Measurements from ENCODE around the gene ARGLU1.
A peak's percentile ranks its signal among the peaks of the same experiment; 100 is the strongest.

ARGLU1 gene

DNA sequence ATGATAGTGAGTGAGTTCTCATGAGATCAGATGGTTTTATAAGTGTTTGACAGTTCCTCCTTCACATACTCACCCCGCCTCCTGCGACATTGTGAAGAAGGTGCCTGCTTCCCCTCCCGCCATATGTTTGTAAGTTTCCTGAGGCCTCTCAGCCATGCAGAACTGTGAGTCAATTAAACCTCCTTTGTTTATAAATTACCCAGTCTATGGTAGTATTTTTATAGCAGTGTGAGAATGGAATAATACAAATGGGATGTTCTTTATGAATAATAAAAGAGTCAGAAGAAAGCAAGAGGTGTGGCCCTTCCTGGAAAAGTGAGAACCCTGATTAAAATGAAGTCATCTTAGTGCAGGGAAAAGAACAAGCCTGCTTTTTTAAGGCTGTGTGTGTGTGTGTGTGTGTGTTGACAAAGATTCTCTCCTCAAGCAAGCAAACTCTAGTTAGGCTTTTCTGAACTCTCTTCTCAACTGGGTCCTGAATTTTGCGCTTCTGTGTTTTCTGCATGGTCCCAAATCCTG is 18.8 kb upstream of the ARGLU1 start:
- no peak for DNase-seq (ENCODE audit: low read depth)

DNA sequence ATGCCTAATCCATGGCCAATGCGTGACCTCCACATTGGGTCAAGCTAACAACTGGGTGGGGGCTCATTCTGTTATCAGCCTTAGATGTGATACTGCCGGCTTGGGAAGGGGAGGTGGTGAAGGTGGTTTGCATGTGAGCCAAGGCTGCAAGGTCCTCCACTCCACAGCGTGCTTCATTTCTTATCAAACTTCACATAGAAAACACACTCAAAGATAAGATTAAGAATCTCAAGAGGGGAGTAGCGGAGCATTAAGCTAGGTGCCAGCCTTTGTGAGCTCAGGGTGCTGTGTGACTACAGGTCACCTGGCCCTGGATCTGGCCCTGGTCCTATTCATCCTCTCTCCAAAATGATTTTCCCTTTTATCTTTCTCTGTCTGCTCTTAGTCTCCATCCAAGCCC is 13.3 kb upstream of the ARGLU1 start:
- DNase-seq (ENCODE audit: low read depth): no peak

DNA sequence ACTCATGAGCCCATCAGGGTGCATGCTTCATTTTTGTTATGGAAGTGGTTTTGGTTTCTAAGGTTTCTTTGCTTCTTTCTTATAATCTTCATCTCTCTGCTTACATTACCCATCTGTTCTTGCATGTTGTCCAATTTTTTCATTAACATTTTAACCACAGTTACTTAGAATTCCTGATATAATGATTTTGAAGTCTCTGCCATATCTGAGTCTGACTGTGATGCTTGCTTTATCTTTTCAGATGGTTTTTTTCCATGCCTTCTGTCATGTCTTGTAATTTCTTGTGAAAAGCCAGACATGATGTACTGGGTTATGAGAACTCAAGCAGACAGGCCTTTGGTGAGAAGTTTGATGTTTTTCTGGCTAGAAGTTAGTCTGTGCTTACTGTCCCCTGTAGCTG is 8.0 kb upstream of the ARGLU1 start:
- DNase-seq (ENCODE audit: low read depth): no peak

DNA sequence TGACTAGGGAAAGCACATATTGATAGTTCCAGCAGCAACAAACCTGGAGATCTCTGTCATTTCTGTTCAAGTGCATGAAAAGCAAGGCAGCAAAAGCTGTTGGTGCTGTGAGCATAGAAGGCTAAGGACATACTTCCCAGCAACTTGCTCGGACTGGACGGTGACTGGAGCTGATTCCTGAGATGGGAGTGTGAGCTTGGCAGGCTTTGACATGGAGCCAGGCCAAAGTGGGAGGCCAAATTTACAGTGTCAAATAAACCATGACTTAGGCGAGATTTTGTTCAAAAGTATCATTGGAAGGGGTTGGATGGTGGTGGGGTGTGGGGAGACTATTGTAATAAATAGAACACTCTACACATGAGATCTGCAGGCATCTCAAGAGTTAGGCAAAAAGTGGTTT is 5.9 kb upstream of the ARGLU1 start:
- DNase-seq (ENCODE audit: low read depth): no peak

DNA sequence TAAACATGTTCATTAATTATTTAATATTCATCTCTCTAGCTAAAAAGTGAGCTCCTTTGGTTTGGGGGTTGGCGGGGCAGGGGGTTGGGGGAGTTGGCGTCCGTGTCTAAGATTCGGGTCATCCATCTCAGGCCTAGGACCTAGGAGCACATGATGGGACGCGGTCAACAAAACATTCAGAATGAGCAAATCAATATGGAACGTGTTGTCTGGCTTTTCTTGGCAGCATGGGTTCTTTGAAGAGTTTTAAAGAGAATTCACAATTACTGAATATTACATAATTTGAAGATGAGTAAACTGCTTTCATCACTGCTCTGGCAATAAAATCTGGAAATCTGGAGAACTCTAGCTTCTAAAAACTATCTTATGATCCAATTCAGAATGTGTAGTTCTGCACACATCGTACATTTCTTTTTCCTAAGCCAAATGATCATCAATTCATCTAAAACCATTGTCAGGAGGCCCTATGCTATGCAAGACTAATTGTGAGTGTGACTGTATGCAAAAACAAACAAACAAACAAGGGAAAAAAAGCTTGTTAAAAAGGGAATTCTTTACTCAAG is 5.4 kb upstream of the ARGLU1 start:
- no peak for DNase-seq (ENCODE audit: low read depth)

DNA sequence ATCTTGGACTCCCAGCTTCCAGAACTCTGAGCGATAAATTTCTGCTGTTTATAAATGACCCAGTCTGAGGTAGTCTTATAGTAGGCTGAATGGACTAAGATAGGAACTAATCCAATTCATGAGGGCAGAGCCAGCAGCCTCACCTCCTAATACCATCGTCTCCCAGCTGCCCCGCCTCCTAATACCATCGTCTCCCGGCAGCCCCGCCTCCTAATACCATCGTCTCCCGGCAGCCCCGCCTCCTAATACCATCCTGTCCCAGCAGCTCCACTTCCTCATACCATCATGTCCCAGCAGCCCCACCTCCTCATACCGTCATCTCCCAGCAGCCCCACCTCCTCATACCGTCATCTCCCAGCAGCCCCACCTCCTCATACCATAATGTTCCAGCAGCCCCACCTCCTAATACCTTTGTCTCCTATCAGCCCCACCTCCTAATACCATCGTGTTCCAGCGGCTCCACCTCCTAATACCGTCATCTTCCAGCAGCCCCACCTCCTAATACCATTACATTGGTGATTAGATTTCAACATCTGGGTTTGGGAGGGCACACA is 2.4 kb upstream of the ARGLU1 start:
- peak; percentile 45 for DNase-seq (ENCODE audit: low read depth)

DNA sequence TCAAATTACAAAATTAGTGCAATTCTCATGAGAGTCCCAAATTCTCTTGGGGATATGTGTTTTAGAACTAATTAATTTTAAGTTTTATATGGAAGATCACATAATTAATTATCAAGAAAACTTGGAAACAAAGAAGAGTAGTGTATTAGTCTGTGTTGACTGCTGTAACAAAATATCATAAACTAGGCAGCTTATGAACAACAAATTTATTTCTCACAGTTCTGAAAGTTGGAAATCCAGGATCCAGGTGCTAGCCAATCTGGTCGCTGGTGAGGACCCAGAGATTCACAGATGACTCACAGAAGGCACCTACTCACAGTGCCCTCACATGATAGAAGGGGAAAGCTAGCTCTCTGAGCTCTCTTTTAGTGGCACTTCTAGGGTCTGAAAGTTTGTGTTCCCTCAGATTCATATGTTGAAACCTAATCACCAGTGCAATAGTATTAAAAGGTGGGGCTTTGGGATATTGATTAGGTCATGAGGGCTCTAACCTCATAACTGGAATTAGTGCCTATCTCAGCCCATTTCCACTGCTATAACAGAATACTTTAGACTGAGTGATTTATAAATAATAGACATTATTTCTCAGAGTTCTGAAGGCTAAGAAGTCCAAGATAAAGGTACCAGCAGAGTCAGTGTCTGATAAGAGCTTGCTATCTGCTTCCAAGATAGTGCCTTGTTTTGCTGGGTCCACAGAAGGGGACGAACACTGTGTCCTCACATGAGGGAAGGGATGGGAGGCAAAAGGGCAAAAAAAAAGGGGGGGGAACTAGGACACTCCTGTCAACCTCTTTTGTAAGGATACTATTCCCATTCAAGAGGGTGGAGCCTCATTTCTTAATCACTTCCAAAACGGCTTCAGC is 1.5 kb upstream of the ARGLU1 start:
- DNase-seq (ENCODE audit: low read depth): no peak

DNA sequence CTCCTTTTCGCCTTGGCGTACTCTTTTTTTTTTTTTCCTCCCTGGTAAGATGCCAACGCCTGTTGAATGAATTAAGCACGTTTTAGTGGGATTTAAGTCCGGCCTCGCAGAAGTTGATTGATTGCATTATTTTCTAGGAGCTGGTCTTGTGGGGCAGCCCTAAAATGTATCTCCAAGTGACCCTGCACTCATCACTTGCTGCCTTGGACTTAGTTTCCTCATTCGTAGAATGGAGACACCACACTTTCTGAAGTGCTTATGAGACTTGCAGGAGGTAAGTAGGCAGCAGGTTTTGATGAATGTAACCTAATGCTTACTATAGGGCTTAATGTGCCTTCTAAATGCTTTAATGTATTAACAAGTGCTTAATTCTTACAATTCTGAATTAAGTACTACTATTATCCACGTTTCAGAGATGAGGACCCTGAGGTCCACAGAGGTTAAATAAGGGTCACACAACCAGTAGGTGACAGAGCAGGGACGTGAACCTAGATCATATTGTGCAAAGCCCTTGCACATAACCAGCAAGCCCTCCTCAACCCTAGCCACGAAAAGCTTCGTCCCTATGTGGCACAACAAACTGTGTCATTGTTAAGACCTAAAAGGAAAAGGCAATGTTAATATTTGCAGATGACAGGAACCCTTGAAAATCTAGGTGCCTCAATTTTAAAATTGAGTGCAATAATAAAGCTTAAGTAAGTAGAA is 514 bp upstream of the ARGLU1 start:
- no peak for DNase-seq (ENCODE audit: low read depth)

DNA sequence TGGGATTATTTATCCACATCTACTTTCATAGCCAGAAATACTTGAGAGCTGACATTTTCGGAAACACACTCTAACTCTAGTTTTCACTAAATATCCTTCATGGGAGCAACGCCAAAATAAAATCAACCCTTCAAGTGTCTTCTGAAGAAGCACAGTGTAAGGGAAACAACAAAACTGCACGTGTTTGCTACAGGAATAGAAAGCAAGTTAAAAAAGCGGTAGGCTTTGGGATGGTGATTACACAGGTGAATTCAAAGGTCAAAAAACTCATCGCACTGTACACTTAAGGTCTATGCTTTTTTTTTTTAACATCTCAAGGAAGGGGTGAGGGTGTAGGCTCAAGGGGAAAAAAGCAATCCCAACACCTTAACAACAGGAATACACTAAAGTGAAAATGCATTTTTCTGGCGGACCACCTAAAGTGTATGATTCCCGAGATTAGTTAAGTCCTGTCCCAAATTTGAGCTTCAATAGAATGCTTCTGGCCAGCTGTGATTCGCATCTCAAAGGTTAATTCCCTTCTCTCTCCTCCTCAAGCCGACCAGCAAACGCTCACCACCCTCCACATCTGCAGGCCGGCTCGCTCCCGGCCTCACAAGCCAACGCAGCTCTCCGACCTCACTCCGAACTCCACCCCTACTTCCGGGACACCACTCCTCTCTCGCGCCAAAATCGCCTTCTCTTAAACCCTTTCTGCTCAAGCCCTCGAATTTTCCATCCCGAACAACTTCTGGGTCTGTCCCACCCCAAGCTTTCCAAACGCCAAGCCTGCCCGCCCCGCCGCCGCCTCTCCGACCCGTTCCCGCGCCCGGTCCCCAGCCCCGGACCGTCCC is 1.1 kb downstream of the ARGLU1 start:
- peak; percentile 16 for DNase-seq (ENCODE audit: low read depth)

DNA sequence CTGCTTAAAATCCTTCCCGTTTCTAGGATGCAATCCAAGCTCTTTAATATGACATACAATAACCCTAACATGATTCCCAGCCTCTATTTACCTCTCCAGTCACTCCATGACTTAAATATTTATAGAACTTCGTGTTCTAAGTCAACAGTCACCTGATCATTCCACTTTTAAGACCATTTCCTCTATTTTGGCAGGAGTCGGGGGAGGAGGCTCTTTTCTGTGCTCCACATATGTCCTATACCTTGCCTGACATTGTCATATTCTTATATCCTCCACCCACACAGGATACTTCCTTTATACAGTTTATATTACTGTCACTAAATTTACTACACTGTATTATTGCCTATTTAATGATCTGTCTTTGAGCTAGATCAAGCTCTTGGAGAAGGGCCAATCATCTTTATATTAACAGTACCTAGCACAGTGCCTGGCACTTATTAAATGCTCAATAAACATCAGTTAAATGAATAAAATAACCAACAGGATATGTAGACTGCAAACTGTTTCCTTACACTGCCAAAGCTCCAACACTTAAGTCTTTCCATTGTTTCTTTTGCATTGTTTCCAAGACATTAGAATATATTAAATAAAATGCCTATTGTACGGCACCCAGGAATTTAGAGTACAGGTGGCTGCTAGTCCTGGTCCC is 2.7 kb downstream of the ARGLU1 start:
- DNase-seq (ENCODE audit: low read depth): no peak

DNA sequence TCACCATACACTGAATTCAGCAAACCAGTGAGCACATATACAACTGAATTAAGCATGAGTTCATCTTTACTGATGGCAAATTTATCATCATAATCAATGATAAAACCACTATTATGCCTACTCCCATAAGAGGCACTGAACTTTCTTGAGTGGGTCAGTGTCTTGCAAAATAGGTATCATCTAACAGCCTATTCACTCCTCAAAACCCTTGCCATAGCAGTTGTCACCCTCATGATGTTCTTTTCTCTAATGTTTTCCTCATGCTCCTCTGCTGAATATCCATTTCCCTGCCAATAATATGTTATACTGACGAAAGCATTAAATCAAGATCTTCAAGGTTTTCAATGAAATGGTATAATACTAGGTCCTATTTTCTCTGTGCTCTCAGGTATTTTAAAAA is 5.6 kb downstream of the ARGLU1 start:
- no peak for DNase-seq (ENCODE audit: low read depth)

DNA sequence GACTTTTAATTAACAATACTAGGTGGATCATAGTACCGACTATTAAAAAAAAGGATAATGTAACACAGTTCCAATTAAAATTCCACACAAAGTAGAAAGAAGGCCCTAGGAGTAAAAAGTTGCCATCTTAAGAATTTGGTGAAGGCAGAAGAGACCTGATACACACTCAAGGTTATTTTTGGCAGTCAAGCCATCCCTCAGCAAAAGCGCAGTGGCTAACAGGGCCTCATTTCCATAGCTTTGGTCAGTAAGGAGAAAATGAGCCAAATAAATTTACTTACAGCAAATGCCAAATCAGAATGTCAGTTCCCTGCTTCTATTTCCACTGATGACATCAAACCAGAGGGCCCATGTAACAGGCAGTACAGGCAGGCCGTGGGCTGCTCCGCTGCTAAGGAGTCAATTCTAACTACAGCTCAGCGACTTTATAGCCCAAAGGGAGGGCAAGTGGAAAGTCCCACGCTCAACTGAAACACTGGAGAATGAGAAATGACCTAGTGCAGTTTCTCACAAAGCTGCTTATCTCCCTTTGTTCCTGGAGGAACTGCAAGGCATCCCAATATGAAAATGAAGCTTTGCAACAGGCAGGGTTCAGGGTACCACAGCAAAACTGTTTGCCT is 6.3 kb downstream of the ARGLU1 start:
- peak; percentile 28 for DNase-seq (ENCODE audit: low read depth)

DNA sequence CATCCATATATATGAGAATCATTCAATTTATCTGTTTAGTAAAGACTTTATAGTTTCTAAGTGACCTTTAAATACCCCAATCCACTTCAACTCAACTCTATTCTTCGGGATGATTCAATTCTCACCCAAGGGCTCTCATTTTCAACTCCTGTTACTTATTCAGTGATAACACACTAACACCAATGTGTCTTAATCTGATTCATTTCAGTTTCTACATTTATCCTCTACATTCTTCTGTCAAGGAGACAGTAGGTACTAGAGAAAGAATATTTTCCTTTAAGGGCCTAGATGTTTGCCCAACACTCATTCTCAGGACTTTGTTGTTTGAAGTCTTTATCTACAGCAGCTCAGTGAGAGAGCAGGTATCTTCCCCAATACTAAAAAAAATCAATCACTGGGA is 7.1 kb downstream of the ARGLU1 start:
- no peak for DNase-seq (ENCODE audit: low read depth)

DNA sequence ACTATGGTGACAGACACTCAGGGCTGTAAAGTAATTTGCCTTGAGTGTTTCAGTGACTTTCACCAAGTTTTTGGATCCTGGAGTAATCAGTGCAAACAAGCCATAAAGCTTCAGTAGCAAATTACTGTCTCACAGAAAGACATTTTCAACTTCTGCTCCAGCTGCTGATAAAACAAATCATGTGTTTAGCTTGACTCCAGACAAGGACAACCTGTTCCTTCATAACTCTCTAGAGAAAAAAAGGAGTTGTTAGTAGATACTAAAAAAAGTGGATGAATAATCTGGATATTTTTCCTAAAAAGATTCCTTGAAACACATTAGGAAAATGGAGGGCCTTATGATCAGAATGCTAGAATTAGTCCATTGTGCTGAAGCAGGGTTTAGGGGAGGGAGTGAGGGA is 9.4 kb downstream of the ARGLU1 start:
- DNase-seq (ENCODE audit: low read depth): no peak

DNA sequence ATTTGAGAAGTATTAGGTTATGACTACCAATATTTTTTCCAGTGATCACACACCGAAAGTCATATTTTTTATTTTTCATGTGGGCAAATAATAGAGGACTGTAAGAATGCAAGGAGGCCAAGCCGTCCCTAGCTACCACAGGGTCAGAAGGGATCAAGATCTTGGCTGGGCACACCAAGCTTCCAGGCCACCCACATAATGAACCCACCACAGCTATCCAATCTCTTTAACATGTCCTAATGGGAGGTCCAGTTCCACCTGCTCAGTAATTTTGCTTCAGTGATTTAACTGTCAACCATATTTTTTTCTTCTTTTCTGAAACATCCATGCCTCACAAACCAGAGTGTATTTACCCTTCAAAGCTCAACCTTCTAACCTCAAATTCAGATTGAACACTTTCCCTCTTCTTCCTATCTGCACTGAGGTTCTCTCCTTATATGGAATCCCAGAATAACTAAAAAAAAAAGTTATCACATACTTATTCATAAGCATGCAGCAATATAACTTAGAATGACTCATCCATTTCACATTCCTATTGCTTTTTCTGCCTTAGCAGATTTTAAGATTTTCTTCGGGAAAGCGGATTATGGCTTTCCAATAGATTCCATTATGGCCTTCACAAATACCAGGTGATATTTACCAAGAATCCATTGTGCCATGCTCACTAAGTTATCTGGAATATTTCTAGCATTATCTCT is 12.2 kb downstream of the ARGLU1 start:
- no peak for DNase-seq (ENCODE audit: low read depth)

DNA sequence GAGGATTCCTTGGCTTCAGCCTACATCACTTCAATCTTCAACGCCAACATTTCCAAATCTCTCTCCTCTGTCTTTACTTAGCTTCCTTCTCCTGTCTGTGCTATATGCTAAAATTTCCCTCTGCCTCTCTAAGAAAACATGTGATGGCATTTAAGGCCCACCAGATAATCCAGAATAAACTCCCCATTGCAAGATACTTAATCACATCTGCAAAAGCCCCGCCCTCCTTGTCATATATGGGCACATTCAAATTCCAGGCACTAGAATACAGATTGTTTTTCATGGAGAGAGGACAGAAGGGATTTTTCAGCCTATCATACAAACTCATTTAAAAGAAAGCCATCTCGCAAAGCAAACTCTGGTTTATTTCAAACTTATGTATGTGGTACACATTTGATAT is 16.2 kb downstream of the ARGLU1 start:
- no peak for DNase-seq (ENCODE audit: low read depth)

DNA sequence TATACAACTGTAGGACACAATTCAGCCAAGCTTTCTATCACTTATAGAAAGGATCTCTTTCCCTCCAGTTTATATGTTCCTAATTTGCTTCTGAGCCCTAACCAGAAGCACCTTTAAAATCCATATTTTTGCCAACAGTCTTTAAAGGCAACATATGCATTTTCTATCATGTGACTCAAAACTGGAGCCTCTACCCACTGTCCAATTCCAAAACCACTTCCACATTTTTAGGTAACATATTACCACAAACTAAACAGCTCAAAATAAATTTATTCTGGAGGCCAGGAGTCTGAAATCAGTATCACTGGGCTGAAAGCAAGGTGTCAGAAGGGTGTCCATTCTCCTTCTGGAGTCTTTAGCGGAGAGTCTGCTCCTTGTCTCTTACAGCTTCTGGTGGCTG is 16.6 kb downstream of the ARGLU1 start:
- no peak for DNase-seq (ENCODE audit: low read depth)

DNA sequence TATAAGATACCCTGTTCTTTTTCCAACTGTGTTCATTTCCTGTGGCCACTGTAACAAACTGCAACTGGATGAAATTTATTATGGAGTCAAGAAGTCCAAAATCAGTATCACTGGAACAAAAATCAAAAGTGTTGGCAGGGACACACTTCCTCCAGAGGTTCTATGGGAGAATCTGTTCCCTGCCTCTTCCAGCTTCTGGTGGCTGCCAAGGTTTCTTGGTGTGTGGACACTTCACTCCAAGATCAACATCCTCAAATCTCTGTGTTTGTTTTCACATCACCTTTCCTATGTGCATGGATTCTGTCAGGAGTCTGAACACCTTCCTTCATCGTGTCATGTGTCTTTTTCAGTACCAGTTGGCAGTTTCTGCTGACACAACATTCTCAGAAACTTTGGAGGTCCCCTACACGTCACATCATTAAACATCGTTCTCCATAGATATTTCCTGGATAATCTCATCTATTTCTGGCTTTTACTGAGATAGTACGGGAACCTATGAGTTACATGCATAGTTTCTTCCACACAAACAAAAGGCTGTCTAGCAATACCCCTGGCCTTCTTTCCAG is 17.3 kb downstream of the ARGLU1 start:
- DNase-seq (ENCODE audit: low read depth): no peak

DNA sequence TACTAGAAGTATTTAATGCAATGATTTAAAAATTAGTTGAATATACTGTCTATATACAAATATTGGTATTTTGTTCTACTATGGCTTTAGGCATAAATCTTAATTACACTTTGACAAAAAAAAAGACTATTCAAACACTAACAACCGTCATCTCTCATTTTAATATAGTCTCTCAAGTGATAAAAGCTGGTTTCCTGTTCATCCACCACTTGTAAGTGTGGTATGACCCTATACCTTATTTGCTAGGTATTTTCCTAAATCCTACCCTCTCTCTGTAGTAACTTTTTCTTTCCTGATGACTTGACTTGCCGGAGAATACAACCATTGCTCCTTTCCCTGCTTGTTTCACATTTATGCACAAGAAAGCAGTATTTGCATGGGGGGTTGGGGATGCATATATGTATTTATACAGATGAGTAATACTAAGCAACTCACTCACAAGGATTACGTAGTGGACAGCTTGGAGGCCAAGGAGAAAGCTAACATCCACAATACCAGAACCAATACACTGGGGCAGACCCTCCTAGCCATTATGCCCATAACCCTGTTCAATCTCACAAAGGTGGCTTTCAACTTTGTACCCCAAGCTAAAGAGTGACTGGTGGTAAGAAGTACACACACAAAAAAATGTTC is 19.8 kb downstream of the ARGLU1 start:
- DNase-seq (ENCODE audit: low read depth): no peak
